Measurements from ENCODE around the gene DSCAML1.

The DSCAML1 gene

GRCh38 chr11:117511931-117512539 is 285.0 kb downstream of the DSCAML1 start:
- DNase-seq, result no peak

DNA sequence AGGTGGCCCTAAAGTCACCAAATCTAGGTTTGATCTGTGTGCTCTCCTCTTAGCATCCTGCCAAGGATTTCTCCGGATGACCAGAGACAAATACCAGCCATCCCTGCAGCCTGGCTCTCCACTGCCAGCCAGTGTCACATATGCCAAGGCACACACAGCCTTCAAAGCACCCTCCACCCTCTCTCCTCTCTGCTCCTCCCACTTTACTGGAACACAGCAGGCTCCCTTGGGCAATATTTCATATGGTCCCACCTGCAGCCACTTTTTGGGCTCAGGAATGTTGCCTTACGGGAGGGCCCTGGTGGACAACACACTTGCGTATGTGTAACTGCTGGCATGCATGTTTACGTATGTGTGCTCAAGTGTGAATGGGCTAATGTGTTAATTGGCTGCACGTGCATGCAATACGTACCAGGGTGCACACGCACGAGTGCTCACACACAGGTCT is 285.5 kb downstream of the DSCAML1 start:
- DNase-seq, result no peak

DNA sequence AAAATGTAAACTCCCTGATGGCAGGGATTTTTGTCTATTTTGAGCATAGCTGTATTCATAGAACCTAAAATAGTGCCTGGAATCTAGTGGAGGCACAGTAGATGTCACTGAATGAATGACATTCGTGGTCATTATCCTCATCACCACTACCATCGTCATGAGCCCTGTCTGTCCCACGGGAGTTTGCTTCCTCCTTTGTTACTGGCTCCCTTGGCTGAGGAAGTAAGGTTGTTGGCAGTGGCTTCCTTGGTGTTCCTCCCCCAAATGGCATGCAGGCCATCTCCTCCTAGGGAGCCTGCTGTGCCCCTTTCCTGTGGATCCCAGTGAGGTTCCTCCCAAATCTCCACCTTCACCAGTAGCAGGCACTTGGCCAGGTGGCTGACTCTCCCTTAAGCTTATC is 286.4 kb downstream of the DSCAML1 start:
- DNase-seq, result no peak

GRCh38 chr11:117509543-117509942 is 287.5 kb downstream of the DSCAML1 start:
- no peak for DNase-seq

- no peak for DNase-seq
These were observed 290.0 kb downstream of the DSCAML1 start for GRCh38 chr11:117506971-117507370.

DNA sequence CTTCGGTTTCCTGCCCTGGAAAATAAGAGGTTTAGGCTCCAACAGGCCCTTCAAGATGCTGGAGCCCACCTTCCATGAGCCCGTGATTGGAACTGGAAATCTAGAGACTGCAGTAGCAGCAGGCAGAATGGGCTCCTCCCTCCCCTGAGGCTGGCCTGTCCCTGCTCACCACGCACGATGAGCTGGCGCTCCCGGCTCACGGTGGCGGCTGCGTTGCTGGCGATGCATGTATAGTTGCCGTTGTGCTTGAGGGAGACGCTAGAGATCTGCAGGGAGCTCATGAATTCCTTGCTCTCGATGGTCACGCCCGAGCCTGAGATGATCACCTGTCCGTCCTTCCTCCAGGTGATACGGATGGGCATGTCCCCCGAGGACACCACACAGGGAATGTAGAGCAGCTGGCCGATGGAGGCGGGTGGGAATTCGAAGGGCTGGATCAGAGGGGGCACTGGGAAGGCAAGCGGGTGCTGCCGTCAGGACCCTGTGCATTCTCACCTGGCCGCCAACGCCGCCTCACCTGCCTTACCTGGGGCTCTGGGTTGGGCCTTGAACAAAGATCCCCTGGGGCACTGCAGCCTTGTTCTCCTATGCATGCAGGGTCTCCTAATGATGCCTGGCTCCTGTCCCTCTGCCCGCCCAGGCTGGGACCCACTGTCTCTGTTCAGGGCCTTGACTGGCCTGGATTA is 291.6 kb downstream of the DSCAML1 start:
- DNase-seq, result no peak

GRCh38 chr11:117502779-117503100 is 294.3 kb downstream of the DSCAML1 start:
- no peak for DNase-seq

DNA sequence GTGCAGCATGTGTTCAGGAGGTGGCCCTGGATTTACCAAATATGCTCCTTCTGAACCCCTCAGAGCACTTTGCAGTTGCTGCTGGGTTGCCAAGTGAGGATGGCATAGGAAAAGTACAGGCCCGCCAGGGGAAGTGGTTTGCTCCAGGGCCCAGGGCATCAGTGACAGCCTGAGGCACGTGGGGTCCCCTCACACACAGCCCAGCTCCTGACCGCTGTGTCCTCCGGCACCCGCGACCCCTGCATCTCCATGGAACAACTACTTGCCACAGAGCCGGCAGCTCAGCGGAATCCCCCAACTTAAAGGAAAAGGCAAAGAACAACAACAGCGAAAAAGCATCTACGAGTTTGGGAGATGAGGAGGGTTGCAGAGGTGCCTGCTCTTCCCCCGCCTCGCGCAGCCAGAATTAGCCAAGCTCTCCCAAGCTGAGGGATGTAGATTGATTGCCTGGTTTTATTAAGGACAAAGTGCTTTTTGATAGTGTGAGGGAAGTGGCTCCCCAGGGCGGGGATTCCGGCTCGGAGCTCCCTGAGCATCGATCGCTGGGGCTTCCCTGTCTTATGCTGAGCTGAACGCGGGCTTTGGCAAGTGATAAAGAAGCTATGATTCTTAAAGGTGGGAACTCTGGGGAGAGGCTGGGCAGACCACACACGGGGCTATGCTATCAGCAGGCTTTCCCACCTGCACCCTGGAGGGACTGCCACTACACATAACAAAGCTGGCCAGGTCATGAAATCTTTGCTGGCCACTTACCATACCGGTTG is 294.8 kb downstream of the DSCAML1 start:
- no peak for DNase-seq

- DNase-seq, result peak; percentile 62
These were observed 295.6 kb downstream of the DSCAML1 start for GRCh38 chr11:117501237-117501898.

GRCh38 chr11:117498791-117499190 is 298.2 kb downstream of the DSCAML1 start:
- DNase-seq, result peak; percentile 78

- DNase-seq, result no peak
These were observed 299.6 kb downstream of the DSCAML1 start for GRCh38 chr11:117497206-117497951.

DNA sequence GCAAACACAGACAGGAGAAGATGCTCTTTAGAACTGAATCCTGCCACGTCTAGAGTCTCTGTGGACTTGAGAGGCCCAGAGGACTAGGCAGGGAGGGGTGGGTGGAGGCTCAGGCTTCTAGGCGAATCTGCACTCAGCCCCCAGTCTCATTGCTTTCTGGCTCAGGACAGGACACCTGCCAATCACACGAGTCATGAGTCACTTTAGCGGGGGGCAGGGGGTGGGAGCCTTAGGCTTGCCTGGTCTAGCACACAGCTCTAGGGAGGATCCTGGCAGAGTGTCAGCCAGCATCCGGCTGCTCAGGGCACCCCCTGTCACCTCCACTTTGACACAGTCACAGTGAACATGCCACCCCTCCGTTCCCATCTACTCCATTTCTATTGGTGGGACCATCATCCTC is 301.7 kb downstream of the DSCAML1 start:
- DNase-seq, result no peak

DNA sequence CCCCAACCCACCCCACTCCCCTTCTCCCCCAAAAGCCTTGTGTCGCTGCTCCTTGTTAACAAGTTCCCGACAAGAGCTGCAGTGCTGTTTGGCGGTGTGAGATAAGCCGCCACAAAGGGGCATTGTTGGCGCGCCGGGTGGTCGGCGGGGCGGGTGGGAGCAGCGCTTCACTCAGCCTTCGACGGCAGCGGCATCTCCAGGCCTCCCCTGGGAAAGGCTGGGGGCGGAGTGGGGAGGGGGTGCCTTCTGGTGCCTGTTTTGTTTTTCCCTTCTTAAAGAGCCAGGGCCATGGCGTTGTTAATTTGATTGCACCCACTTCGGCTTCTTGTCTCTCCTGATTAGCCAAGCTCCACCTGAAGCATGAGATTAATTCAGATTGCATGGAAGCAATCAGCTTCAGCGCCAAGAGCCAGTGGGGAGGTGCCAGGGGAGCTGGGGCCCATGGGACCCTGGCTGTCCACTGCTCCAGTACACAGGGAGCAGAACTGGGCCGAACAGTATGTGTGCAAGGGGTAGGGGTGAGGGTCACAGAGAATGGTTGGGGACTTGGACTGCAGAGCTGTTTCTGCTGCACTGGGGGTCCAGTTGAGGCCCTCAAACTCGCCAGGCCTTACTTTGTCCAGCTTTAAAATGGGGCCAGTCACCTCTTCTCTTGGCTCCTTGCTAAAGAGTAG is 304.3 kb downstream of the DSCAML1 start:
- no peak for DNase-seq

DNA sequence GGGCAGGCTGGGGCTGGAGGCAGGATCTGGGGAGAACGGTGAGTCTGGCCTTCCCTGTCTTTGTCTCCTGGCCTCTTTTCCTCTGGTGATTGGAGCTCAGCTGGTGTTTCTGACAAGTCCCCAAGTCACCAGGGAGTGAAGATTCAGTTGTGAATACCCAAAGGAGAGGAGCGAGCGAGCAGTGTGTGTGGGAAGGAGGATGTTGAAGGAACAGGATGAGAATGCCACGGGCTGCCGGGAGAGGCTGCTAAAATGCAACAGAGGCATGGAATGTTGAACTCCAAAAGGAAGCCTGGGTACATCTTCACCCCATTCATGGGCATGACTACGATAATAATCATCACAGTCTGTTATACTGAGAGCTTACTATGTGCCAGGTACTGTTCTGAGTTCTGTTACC is 306.1 kb downstream of the DSCAML1 start:
- DNase-seq, result no peak

GRCh38 chr11:117489999-117490679 is 306.9 kb downstream of the DSCAML1 start:
- no peak for DNase-seq

DNA sequence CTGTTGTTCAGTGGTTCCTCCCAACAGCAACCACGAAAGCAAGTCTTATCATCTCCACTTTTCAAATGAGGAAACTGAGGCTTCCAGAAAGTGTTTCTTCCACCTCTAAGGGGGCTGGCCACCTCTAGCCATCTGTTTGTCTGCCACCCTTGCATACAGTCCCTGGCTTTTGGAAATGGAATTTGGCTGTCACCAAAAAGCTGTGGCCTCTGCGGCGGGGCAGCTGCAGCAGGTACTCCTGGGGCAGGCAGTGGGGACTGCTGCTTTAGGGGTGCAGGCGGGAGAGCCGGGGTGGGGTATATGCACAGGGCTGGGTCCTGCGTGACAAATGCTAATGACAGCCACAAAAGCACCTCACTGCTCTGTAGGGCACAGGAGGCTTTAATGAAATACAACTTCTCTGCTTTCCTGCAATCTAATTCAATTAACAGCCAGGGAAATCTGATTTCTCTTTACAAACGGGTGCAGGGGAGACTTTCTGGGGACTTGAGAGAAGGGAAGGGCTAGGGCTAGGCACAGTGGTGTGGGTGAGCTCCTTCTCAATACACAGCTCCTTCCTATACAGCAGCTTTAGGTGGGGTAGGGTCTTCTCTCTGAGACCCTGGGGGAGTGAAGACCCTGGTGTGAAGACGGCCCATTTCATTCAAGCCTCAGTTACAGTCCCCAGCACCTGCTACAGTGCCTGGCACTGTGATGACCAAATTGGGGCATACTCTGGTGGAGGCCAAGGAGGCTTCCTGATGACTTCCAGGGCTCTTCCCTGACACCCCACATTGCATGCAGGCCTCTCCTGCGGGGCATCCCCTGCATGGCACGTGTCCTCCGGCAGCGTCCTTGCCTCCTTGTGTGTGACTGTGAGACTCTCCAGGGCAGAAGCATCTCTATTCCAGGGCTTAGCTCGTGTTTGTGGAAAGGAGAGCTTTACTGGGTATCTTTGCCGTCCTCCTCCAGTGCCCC is 307.7 kb downstream of the DSCAML1 start:
- DNase-seq, result no peak

- DNase-seq, result no peak
These were observed 311.0 kb downstream of the DSCAML1 start for GRCh38 chr11:117486059-117486458.

- no peak for DNase-seq
These were observed 312.9 kb downstream of the DSCAML1 start for GRCh38 chr11:117484156-117484555.

- DNase-seq, result no peak
These were observed 313.6 kb downstream of the DSCAML1 start for GRCh38 chr11:117483372-117483771.

DNA sequence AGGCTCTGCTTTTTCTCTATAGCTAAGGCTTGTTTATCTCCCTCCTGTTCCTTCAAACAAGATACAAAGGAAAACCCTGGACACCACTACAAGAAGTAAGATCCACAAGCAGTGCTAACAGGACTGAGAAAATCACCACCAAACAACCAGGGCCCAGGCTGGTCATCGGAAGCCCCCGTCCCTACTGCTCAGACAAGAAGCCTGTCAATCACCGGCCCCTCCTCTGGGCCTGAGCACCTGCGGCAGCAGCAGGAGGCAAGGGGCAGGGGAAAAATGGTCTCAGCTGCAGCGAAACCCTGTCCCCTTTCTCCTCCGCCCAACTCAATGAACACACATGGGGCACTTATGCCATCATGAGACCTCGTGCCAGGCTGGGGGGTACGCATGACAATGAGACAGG is 314.1 kb downstream of the DSCAML1 start:
- DNase-seq, result no peak

All from DMS153 (cell line).